ENCODE results near the gene DCANP1. TPM values are rescaled to one million over a fixed set of nuclear protein-coding genes. Genes with fewer than 3 reads are reported as not detected.
A peak's percentile ranks its signal among the peaks of the same experiment; 100 is the strongest.

DCANP1 gene
- total RNA-seq, 1 donor from 2014 or later = not detected

DNA sequence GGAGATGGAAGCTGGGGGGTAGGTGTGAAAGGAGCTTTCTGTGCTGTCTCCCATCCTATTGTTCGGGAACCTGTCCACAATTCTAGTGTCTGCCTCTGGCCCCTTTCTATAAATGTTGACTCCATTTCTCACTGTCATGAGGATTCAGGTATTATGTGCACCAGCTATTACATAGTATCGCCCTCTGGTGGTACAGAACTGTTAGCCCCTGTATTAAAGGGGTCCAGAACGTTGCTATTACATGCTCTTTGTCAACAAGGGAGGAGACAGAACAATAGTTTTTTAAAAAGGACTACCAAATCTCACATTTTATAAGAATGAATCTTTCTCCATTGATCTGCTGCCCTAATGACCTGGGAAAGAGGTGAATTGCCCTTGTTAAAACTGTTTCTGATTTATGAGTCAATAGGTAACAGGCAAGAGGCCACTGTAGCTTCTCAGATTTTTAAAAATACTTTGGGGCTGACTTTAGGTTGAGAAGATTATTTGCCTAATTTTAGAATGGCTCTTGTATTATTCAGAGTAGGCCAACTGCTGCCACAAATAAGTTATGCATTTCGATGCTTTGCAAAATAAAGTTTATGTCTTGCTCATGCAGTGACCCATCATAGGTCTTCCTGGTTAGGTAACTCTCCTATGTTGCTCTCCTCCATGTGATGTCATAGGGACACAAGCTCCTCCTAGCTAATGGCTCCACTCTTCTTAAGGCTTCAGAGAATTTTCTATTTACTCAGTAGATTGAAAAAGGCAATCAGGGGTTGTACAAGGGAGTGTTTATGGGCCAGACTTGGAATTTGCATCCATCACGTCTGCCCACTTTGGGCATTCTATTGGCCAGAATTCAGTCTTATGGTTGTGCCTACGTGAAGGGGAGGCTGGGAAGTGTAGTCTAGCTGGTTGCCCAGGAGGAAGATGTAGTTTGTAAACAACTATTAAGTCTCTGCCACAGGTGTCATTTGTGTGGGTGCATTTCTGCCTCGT is 20.8 kb downstream of the DCANP1 start:
- peak; percentile 15 for DNase-seq (ENCODE audit: low read depth, low spot score)

DNA sequence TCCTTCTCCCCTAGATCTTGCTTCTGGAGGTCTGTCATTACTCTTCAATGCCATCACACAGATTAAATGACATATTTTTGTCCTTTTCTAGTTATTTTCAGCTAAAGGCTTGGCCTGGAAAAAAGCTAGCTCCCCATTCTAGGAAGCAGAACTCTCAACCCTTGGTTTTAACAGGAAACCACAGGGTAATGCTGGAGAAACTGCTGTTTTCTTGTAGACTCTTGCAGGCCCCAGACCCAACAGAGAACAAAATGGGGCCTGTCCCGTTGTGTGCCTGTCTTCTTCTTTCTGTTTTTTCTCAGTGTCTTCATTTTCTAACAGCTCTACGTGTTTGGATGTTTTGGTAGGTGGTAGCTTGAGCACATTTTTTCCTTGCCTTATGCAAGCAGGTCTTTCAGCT is 21.5 kb downstream of the DCANP1 start:
- DNase-seq (ENCODE audit: low read depth, low spot score) = no peak

DNA sequence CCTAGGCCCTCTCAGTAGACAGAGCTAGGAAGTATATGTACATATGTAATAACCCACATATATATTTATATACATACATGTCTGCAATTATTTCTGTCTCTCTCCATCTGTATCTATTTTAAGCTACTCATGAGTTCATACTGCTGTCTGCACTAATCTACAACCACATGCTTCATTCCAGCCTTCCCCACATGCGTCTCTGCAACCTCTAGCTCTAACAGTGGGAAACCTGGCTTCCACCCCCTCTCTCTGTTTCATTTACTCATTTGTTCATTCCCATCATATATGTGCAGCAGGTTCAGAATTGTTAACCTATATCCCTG is 23.3 kb downstream of the DCANP1 start:
- DNase-seq (ENCODE audit: low read depth, low spot score) = no peak

DNA sequence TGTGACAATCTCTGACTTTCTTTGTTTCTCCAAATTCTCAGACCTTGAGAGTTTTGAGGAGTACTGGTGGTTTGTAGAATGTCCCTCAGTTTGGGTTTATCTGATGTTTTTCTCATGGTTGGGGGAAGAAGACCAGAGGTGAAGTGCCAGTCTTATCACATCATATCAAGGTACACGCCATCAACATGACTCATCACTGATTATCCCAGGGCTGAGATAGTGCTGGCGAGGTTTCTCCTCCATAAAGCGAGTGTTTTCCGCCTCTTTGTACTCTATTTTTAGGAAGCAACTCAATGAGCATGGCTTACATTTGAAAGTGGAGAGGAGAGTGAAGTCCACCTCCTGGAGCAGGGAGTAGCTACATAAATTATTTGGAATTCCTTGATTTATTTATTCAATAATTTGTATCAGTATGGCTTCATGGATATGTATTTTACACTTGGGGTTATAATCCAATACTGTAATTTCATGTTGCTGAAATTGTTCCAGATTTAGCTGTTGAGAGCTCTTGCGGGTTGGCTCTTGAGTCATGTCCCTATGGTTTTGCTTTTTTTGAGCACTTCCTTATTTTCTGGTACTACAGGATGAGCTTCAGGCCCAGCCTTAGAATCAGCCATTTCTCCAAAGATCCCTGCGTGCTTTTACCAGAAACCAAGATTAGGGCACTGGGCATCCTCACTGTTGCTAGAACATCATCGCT is 23.9 kb downstream of the DCANP1 start:
- no peak for DNase-seq (ENCODE audit: low read depth, low spot score)

DNA sequence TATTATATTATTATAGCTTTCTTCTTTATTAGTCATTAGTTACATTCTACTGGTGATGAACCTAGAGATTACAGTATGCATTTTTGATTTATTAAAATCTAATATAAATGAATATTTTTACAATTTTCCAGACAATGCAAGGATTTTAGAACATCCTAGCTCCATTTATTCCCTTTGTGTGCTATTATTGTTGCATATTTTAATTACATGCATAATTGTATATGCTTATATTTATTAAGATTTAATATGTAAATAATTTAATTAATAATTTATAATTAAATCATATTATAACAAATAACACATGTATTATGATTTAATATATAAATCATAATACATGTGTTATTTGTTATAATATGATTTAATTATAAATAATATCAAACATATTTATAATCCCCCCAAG is 24.7 kb downstream of the DCANP1 start:
- no peak for DNase-seq (ENCODE audit: low read depth, low spot score)

DNA sequence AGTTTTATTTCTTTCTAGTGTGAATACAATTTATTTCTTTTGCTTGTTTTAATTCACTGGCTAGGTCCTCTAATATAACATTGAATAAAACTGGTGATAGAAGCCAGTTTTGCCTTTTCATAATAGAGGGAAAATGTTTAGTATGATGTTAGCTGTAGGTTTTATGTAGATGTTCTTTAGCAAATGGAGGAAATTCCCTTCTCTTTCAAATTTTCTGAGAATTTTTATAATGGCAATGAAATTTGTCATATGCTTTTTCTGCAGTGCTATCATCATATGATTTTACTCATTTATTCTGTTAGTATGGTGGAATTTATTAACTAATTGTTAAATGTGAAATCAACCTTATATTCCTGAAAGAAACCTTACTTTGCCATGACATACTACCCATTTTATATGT is 30.1 kb downstream of the DCANP1 start:
- no peak for DNase-seq (ENCODE audit: low read depth, low spot score)

DNA sequence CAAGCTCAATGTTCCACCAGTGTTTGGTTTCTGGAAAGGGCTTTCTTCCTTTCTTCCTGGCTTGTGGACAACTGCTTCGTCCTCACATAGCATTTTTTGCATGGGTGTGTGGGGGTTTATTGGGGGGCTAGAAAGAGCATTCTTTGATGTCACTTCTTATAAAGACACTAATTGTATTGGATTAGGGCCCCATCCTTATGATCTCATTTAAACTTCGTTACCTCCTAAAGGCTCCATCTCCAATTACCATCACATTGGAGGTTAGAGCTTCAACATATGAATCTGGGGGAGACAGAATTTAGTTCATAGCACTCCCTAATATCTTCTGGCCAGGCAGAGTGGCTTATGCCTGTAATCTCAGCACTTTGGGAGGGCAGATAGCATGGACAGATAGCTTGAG is 42.1 kb downstream of the DCANP1 start:
- DNase-seq (ENCODE audit: low read depth, low spot score) = no peak

DNA sequence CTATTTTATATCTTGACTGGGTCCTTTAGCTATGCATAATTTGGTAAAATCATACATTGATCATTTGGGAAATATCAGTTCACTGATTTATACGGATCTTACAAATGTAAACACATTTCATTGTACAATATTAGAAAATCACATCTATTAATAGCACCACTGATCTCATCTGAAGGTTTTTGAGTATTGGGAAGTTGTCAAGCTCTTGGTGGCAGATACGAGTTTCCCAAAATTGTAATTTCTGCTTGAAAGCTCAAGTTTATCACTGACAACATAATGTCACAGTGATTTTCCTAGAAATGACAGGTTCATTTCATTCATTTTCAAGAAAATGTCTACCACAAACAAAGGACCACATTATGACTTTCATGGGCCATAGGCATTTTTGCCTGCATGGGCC is 45.1 kb downstream of the DCANP1 start:
- DNase-seq (ENCODE audit: low read depth, low spot score) = no peak

DNA sequence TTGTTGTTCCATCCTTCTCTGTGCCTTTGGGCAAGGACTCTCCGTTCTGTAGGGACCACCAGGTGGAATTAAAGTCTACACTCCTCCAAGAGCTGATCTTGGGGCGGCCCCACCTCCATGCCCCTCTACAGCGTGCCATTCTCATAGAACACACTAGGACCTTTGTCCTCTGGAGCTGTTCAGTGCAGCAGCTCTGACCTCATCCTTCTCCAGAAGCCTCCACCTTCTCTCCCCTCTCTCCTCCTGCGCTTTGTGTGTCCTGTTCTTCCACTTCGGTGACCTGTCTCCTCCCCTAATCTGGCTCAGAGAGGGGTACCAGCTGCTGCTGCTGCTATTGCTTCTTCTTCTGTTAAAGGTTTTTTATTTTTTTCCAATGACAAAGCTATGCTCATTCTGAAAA is 46.3 kb downstream of the DCANP1 start:
- no peak for DNase-seq (ENCODE audit: low read depth, low spot score)

DNA sequence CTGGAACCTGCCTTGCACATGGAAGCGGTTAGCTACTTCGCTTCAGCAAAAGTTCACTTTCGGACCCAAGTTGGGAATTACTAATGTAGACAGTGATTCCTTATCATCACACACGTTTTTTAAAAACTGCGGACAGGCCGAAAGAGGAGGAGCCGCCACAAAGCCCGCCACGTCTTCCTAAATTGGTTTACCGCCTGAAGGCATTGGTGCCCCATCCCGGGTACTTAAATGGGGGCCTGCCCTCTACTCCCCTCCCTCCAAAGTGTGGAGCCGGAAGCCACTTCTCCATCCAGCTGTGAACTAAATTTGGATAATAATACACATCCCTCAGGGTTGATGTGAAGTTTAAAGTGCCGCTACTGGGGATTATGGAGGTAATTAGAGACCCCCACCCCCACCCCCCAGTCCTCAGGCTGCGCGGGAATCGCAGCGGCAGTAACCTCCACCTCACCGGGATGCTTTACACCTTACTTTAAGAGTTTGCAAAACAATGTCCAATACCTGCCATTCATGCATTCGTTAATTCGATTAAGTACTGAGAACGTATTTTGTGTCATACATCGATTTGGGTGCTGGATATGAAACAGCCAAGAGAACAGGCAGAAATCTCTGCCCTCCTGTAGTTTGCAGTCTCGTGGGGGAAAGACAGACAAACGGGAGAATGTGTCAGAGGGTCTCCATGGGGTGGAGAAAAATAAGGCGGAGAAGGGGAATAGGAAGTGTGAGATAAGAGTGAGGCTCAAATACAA is 47.2 kb downstream of the DCANP1 start:
- DNase-seq (ENCODE audit: low read depth, low spot score) = no peak

DNA sequence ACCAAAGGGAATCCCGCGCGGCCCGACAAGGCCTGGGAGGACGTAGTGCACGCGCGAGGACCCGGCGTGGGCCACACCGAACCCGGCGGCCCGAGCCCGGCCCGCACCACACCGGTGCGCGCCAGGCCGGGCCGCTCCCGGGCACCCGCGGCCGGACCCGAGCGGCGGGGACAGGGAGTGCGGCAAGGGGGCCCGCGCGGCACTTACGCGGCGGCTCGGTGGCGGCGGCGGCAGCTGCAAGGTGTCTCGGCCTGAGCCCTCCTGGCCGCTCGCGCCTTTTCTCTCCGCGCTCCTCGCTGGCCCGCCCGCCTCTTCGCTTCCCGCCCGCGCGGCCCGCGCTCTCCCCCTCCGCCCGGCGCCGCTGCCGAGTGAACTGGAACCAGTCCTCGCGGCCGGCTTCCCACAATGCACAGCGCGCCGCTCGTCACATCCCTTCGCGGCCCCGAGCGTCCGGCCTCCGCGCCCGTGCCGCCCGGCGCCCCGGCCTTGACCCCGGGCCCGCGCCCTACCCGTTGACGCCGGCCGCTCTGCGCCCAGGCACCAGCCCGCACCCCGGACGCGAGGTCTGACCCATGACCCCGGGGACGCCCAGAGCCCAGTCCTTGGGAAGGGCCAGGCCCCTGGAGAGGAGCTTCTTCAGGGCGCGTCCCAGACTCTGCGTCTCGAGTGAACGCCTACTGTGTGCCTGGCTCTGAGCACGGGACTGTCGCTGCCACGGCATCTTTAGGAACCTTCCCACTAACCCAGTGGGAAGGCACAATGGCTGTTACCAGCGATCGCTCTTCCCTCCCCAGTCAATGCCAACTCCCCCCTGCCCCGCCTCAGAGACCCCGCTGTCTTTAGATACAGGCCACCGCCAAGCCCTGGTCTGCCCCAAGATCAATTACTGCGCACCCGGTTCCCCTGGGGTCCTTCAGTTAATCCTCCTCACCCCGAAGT is 48.0 kb downstream of the DCANP1 start, which contains the start of gene MACROH2A1:
Gene MACROH2A1, minus strand, starts transcription at position 377 of the 939 bp plus-strand sequence. CDS start 10,138 bp downstream, outside the sequence.
- peak; percentile 36 for DNase-seq (ENCODE audit: low read depth, low spot score)

DNA sequence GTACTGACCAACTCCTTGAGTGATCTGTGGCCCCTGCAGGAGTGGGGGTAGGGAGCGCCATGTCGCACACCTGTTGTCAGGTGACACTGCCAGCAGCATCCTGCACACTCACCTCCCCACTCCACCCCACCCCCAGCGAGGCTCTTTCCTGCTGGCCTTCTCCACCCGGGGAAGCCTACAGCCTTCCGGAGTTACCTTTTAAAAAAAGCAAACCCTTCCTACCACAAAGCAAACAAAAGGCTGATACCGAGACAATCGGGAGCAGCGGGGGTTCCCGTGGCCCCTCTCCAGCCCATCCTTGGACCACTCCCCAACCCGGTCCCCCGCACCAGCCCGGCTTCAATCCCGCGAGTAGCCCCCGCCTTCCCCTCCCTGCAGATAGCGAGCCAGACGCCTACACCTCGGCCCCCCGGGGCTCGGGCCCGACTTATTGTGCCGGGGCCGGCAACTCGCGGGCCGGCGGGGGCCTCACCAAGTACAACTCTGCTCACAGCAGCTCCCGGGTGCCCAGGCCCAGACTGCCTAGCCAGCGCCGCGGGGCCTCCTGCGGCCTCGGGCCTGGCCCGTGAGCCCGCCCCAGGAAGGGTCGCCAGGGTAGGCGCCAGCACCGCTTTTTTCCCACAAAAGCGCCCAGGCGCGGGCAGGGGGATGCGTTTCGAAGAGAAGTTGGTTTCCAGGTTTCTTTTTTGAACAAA is 48.8 kb downstream of the DCANP1 start:
- DNase-seq (ENCODE audit: low read depth, low spot score) = no peak

DNA sequence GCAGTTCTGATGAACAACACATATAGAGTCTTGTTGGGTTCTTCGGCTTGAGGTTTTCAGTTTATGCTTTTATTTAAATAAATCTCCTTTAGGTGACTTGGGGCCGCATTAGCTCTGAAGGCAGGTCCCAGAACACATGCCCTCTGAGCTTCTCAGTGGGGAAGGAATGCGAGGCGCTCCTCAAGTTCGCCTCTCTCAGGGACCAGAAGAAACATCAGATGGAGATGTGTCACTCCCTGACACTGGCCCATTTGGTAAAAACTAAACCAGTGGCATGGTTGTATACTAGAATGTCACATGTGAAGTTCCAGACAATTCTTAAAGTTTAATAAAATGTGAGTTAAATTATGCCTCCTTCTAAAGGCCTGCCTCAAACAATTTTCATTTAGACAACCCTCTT is 50.1 kb downstream of the DCANP1 start:
- no peak for DNase-seq (ENCODE audit: low read depth, low spot score)

DNA sequence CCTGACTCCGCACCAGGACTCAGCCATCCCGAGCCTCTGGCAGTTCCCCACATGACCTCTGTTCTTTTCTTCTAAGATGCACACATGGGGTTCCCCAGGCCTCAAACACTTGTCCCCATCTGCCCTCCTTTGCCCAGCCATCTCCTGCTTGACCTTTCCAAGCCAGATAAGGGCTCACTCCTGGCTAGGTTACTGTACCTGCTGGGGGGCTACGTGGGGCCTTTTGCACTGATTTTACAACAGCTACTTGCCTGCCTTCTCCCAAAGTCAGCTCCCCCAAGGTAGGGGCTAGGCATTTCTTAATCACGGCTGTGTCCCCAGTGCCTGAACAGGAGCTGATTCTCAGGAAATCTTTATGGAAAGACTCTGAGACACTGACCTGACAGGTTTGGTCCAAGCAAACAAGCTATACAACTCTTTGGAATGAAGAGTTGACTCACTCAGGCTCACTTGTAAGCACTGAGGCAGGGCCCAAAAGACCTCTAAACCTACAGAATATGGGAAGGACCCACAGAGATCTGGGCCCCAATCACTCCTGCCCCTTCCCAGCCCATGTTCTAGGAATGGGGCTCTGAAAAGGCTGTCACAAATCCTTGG is 50.6 kb downstream of the DCANP1 start:
- DNase-seq (ENCODE audit: low read depth, low spot score) = no peak

DNA sequence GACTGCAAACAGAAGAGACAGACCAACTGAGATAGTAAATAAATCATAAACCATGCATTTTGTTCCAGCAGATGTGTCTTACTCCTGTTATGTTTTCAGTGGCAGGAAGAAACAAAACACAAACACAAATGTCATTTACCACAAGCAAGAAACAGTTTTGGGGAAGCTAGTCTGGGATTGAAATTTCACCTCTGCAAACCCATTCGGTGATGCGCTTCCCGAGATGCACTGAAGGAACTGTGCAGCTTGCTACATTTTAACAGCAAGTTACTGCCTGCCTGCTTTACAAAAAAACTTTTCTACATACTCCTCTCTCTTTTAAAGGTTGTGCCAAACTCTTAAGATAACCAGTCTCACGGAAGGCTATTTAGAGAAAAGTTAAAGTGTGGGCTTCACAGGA is 51.3 kb downstream of the DCANP1 start:
- no peak for DNase-seq (ENCODE audit: low read depth, low spot score)

DNA sequence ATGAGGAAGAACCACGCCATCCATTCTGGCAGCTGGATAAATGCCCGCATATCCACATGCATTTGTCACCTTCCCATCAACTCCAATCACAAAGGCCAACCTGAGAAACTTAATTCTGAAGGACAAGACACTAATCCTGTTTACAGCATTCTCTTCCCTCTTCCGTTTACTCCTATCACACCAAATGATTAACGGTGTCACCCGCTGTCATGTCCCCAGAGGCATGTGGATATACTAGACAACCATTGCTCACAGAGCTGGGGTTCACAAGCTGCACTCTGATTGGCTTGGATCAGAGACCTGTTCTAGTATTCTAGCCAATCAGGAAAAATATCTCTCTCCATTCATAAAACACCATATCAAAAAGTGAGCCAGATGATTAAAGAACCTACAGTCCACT is 51.7 kb downstream of the DCANP1 start:
- no peak for DNase-seq (ENCODE audit: low read depth, low spot score)

Measured in pulmonary artery endothelial cell (primary cell).